Measurements from ENCODE around the gene PHF2.

- no peak for TF ChIP-seq CTCF (IDR thresholded peaks at IDR 0.05)
- no peak for TF ChIP-seq ZFX (IDR thresholded peaks at IDR 0.05; ENCODE audit: borderline replicate concordance)
These were observed 15.4 kb upstream of the PHF2 start for GRCh38 chr9:93560991-93561390.
